GM12878 (cell line): ENCODE data around the gene CAPN1. TPM values are rescaled to one million over a fixed set of nuclear protein-coding genes. Genes with fewer than 3 reads are reported as not detected.

Experiments used
- ASH2L ChIP-seq: fragments of 300-600, 200-600 bp; sonication (generic); IDR thresholded peaks from 2 replicates; pipeline ENCODE4 v1.6.1; 2017; ENCODE audit warnings: low read depth, mild to moderate bottlenecking, borderline replicate concordance
- BHLHE40 ChIP-seq, 2 experiments: fragments of 450-650 bp in 1 of 2; IDR thresholded peaks; 2 replicates each; pipeline ENCODE4 v1.6.1; 2011 to 2017; ENCODE audit warnings: low read depth in 2 of 2, borderline replicate concordance in 1 of 2, improper control_type of control experiment in 1 of 2, low read length in 1 of 2, mild to moderate bottlenecking in 1 of 2
- CEBPB ChIP-seq, 2 experiments: fragments of 150-350 bp in 1 of 2; IDR thresholded peaks; 2 replicates each; pipeline ENCODE4 v1.6.1; 2012 to 2014; ENCODE audit warnings: low read depth in 2 of 2, low read length in 2 of 2, borderline replicate concordance in 1 of 2, inconsistent platforms in 1 of 2
- CEBPZ ChIP-seq: fragments of 150-350 bp; IDR thresholded peaks from 2 replicates; pipeline ENCODE4 v1.6.1; 2016; ENCODE audit warnings: low read depth, low read length
- CHD2 ChIP-seq: IDR thresholded peaks from 2 replicates; pipeline ENCODE4 v1.6.1; 2011; ENCODE audit warnings: low read depth, low read length, improper control_type of control experiment, borderline replicate concordance
- EED ChIP-seq: sonication (generic); IDR thresholded peaks from 2 replicates; pipeline ENCODE4 v1.6.1; 2016; ENCODE audit warnings: antibody characterized with exemption, low read depth
- EGR1 ChIP-seq, 2 experiments: IDR thresholded peaks; 1 replicate in 1 of 2; 2 replicates in 1 of 2; pipeline ENCODE4 v1.6.1; 2011 to 2012; ENCODE audit warnings: low read depth in 2 of 2, low read length in 2 of 2, borderline replicate concordance in 1 of 2, mild to moderate bottlenecking in 1 of 2, moderate library complexity in 1 of 2
- ELK1 ChIP-seq: IDR thresholded peaks from 2 replicates; pipeline ENCODE4 v1.6.1; 2012; ENCODE audit warnings: low read depth, low read length, improper control_type of control experiment
- HCFC1 ChIP-seq: fragments of 150-350 bp; IDR thresholded peaks from 2 replicates; pipeline ENCODE4 v1.6.1; 2014; ENCODE audit warnings: low read length
- KLF5 ChIP-seq: fragments of 450-650 bp; IDR thresholded peaks from 2 replicates; pipeline ENCODE4 v1.6.1; 2014; ENCODE audit warnings: mild to moderate bottlenecking; ENCODE audit not compliant: partially characterized antibody
- NR2F1 ChIP-seq: fragments of 450-650 bp; conservative IDR thresholded peaks from 2 replicates; pipeline ENCODE4 v1.6.1; 2017; ENCODE audit warnings: mild to moderate bottlenecking
- PAX5 ChIP-seq: IDR thresholded peaks from 2 replicates; pipeline ENCODE4 v1.6.1; 2011; ENCODE audit warnings: low read depth, low read length, borderline replicate concordance
- PML ChIP-seq: IDR thresholded peaks from 2 replicates; pipeline ENCODE4 v1.6.1; 2012; ENCODE audit warnings: low read length, inconsistent platforms
- POLR2AphosphoS2 ChIP-seq: IDR thresholded peaks from 2 replicates; pipeline ENCODE4 v1.6.1; 2011; ENCODE audit warnings: low read depth, mild to moderate bottlenecking, low read length, improper control_type of control experiment, moderate library complexity
- SIX5 ChIP-seq: IDR thresholded peaks from 2 replicates; pipeline ENCODE4 v1.6.1; 2011; ENCODE audit warnings: mild to moderate bottlenecking, low read depth, low read length, moderate library complexity; ENCODE audit not compliant: severe bottlenecking
- SMAD1 ChIP-seq: fragments of 450-650 bp; IDR thresholded peaks from 2 replicates; pipeline ENCODE4 v1.6.1; 2018; ENCODE audit warnings: mild to moderate bottlenecking, low read depth; ENCODE audit not compliant: partially characterized antibody
- TCF12 ChIP-seq: IDR thresholded peaks from 2 replicates; pipeline ENCODE4 v1.6.1; 2011; ENCODE audit warnings: low read depth, mild to moderate bottlenecking, low read length
- ZNF217 ChIP-seq: fragments of 450-650 bp; IDR thresholded peaks from 2 replicates; pipeline ENCODE4 v1.6.1; 2017; ENCODE audit warnings: antibody characterized with exemption, mild to moderate bottlenecking
- ZZZ3 ChIP-seq: IDR thresholded peaks from 2 replicates; pipeline ENCODE4 v1.6.1; 2011; ENCODE audit warnings: low read depth; ENCODE audit not compliant: control insufficient read depth, insufficient read length
- polyA plus RNA-seq, 11 experiments: library from polyadenylated mRNA; depleted of rRNA in 4 of 11; unstranded in 6 of 11; stranded (reverse) in 5 of 11; fragments of >200 nt; fragmentation: Nextera tagmentation in 4 of 11; fragmentation: Illumina TruSeq in 1 of 11; extraction: Ambion mirVana in 4 of 11; extraction: Trizol in 1 of 11; gene quantifications; 1 replicate in 1 of 11; 2 replicates in 10 of 11; pipeline versions ENCODE4 v1.2.1 to v1.2.3, GENCODE V29; 2011 to 2016; ENCODE audit warnings: inconsistent platforms in 2 of 11, missing spikeins in 2 of 11, low read depth in 1 of 11
- total RNA-seq, 4 experiments: library from RNA; depleted of rRNA in 3 of 4; stranded (reverse); fragments of >200 nt in 3 of 4; fragmentation: Illumina TruSeq in 1 of 4; extraction: Trizol in 1 of 4; gene quantifications; 2 replicates each; pipeline versions ENCODE4 v1.2.1 to v1.2.3, GENCODE V29; 2013 to 2021
- TF ChIP-seq, protein P1 (sequence below): fragments of 450-650 bp; IDR thresholded peaks from 2 replicates; pipeline ENCODE4 v1.6.1; 2018; ENCODE audit warnings: borderline replicate concordance, mild to moderate bottlenecking; ENCODE audit not compliant: partially characterized antibody
- TF ChIP-seq, protein P2 (sequence below): IDR thresholded peaks from 2 replicates; pipeline ENCODE4 v1.6.1; 2012; ENCODE audit warnings: low read depth, low read length, improper control_type of control experiment

The CAPN1 gene
- total and polyA plus RNA-seq, 10 of the 15 experiments (the other 5 are each of a cell fraction or from before 2014, with no cell fraction given) = 2.2 to 167 (median 77.3) TPM

GRCh38 chr11:65134240-65134951 lies 47.3 kb upstream of the CAPN1 start, which contains the start of gene SYVN1 (continued):
- TF ChIP-seq PAX5 (0 out of 2 replicates have a peak, but pooled peaks have one; percentile 27), BHLHE40 (IDR thresholded peaks at IDR 0.05; ENCODE audit: borderline replicate concordance in 1 of 2, low read depth in 2 of 2, low read length in 1 of 2) (peak; percentile 93 to 98), CHD2 (peak; percentile 16; the same call in 1 of the 2 replicates), EGR1 (IDR thresholded peaks at IDR 0.05; ENCODE audit: borderline replicate concordance in 1 of 2, low read depth in 2 of 2, low read length in 2 of 2) (peak; percentile 16 to 58; a peak in 2 of 3 replicates), SIX5 (peak; percentile 45), ASH2L (peak; percentile 27; the same call in 1 of the 2 replicates), ZZZ3 (no peak), ELK1 (peak; percentile 30; the same call in 1 of the 2 replicates), PML (peak; percentile 94), CEBPB (IDR thresholded peaks at IDR 0.05; ENCODE audit: borderline replicate concordance in 1 of 2, low read depth in 2 of 2, low read length in 2 of 2) (no peak), CEBPZ (no peak), POLR2AphosphoS2 (peak; percentile 72), EED (no peak), NR2F1 (peak; percentile 95), TCF12 (no peak), SMAD1 (peak; percentile 56), ZNF217 (no peak), KLF5 (peak; percentile 99), HCFC1 (peak; percentile 45)
- TF ChIP-seq, protein P1, sequence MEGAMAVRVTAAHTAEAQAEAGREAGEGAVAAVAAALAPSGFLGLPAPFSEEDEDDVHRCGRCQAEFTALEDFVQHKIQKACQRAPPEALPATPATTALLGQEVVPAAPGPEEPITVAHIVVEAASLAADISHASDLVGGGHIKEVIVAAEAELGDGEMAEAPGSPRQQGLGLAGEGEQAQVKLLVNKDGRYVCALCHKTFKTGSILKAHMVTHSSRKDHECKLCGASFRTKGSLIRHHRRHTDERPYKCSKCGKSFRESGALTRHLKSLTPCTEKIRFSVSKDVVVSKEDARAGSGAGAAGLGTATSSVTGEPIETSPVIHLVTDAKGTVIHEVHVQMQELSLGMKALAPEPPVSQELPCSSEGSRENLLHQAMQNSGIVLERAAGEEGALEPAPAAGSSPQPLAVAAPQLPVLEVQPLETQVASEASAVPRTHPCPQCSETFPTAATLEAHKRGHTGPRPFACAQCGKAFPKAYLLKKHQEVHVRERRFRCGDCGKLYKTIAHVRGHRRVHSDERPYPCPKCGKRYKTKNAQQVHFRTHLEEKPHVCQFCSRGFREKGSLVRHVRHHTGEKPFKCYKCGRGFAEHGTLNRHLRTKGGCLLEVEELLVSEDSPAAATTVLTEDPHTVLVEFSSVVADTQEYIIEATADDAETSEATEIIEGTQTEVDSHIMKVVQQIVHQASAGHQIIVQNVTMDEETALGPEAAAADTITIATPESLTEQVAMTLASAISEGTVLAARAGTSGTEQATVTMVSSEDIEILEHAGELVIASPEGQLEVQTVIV = peak; percentile 43
- TF ChIP-seq, protein P2, sequence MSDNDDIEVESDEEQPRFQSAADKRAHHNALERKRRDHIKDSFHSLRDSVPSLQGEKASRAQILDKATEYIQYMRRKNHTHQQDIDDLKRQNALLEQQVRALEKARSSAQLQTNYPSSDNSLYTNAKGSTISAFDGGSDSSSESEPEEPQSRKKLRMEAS = no peak
